GM18508 (cell line): Measurements from ENCODE around the gene ITIH4.

ENCODE experiments used
- ATAC-seq: cut with Tn5 transposase; IDR thresholded peaks from one replicate; pipeline ENCODE4 v1.9.1; 2021; ENCODE audit warnings: moderate number of reproducible peaks; ENCODE audit not compliant: insufficient read depth, unreplicated experiment

ITIH4 gene

GRCh38 chr3:52849656-52850055 is 19.2 kb upstream of the ITIH4 start:
- no peak for ATAC-seq

- ATAC-seq = no peak
Measured at GRCh38 chr3:52848617-52849016, 18.1 kb upstream of the ITIH4 start.

GRCh38 chr3:52847726-52848125 is 17.3 kb upstream of the ITIH4 start:
- no peak for ATAC-seq

- ATAC-seq = no peak
Measured at GRCh38 chr3:52847241-52847640, 16.8 kb upstream of the ITIH4 start.

GRCh38 chr3:52846432-52846965 is 16.0 kb upstream of the ITIH4 start:
- no peak for ATAC-seq

GRCh38 chr3:52845691-52846431 is 15.4 kb upstream of the ITIH4 start:
- ATAC-seq = no peak

- ATAC-seq = no peak
Measured at GRCh38 chr3:52845157-52845556, 14.7 kb upstream of the ITIH4 start.

- no peak for ATAC-seq
Measured at GRCh38 chr3:52844290-52844975, 14.0 kb upstream of the ITIH4 start.

- no peak for ATAC-seq
Measured at GRCh38 chr3:52843881-52844280, 13.4 kb upstream of the ITIH4 start.

GRCh38 chr3:52843108-52843865 is 12.8 kb upstream of the ITIH4 start:
- no peak for ATAC-seq

- ATAC-seq = no peak
Measured at GRCh38 chr3:52842424-52842823, 12.0 kb upstream of the ITIH4 start.

GRCh38 chr3:52841981-52842340 is 11.5 kb upstream of the ITIH4 start:
- ATAC-seq = no peak

GRCh38 chr3:52841211-52841980 is 10.9 kb upstream of the ITIH4 start:
- ATAC-seq = no peak

- no peak for ATAC-seq
Measured at GRCh38 chr3:52839892-52840545, 9.5 kb upstream of the ITIH4 start.

GRCh38 chr3:52839268-52839575 is 8.8 kb upstream of the ITIH4 start:
- ATAC-seq = no peak

GRCh38 chr3:52838561-52839267 is 8.2 kb upstream of the ITIH4 start:
- ATAC-seq = no peak

- no peak for ATAC-seq
Measured at GRCh38 chr3:52836986-52837385, 6.5 kb upstream of the ITIH4 start.

- no peak for ATAC-seq
Measured at GRCh38 chr3:52836471-52836845, 6.0 kb upstream of the ITIH4 start.

- no peak for ATAC-seq
Measured at GRCh38 chr3:52835766-52836470, 5.4 kb upstream of the ITIH4 start.
